NCI-H748 (cell line): ENCODE results near the gene TRPC4AP.

Experiments used
- DNase-seq: peaks from one replicate; lab custom pipeline; 2025; ENCODE audit not compliant: unreplicated experiment; lab: John Stamatoyannopoulos, UW

The TRPC4AP gene

GRCh38 chr20:34971561-34972235 lies 120.9 kb downstream of the TRPC4AP start:
- DNase-seq: no peak

GRCh38 chr20:34970846-34971560 lies 121.6 kb downstream of the TRPC4AP start:
- no peak for DNase-seq

GRCh38 chr20:34970193-34970840 lies 122.3 kb downstream of the TRPC4AP start:
- DNase-seq: no peak

GRCh38 chr20:34968042-34968775 lies 124.4 kb downstream of the TRPC4AP start:
- DNase-seq: no peak

GRCh38 chr20:34967421-34967820 lies 125.2 kb downstream of the TRPC4AP start:
- DNase-seq: no peak

GRCh38 chr20:34965051-34965450 lies 127.6 kb downstream of the TRPC4AP start:
- DNase-seq: no peak

GRCh38 chr20:34964486-34964885 lies 128.1 kb downstream of the TRPC4AP start:
- no peak for DNase-seq

GRCh38 chr20:34956751-34957472 lies 135.7 kb downstream of the TRPC4AP start:
- DNase-seq: no peak

GRCh38 chr20:34956041-34956458 lies 136.6 kb downstream of the TRPC4AP start:
- DNase-seq: no peak

GRCh38 chr20:34955231-34956040 lies 137.2 kb downstream of the TRPC4AP start, which contains the start of the genes GSS and MYH7B:
TSS of gene GSS (minus strand) at chr20:34955806. CDS start at chr20:34951852, 3,954 bp downstream.
TSS of gene MYH7B (plus strand) at chr20:34955868. CDS start at chr20:34978006, 22,138 bp downstream.
- DNase-seq: peak; percentile 97

- no peak for DNase-seq
Measured at GRCh38 chr20:34954904-34955230, 137.7 kb downstream of the TRPC4AP start.

GRCh38 chr20:34953960-34954359 lies 138.6 kb downstream of the TRPC4AP start:
- DNase-seq: no peak

GRCh38 chr20:34952671-34953070 lies 139.9 kb downstream of the TRPC4AP start:
- no peak for DNase-seq
